Measurements from ENCODE around the gene ZNF526. TPM values are rescaled to one million over a fixed set of nuclear protein-coding genes. Genes with fewer than 3 reads are reported as not detected.

The ZNF526 gene
- total and polyA plus RNA-seq, 9 of the 15 experiments (the other 6 are each of a cell fraction or from before 2014, with no cell fraction given), result 1.3 to 17.9 (median 6.2) TPM

- TF ChIP-seq ZNF263 (CRISPR knock-in tag; IDR thresholded peaks at IDR 0.05; ENCODE audit: borderline replicate concordance), result peak; percentile 3; the same call in 1 of the 2 replicates
- 0 out of 2 replicates have a peak, but pooled peaks have one; percentile 37 for TF ChIP-seq GABPB1 (CRISPR knock-in tag; IDR thresholded peaks at IDR 0.05)
- TF ChIP-seq ZFX (CRISPR knock-in tag; IDR thresholded peaks at IDR 0.05), result 0 out of 2 replicates have a peak, but pooled peaks have one; percentile 12
- TF ChIP-seq YBX1 (IDR thresholded peaks at IDR 0.05), result no peak
- TF ChIP-seq, protein P1, sequence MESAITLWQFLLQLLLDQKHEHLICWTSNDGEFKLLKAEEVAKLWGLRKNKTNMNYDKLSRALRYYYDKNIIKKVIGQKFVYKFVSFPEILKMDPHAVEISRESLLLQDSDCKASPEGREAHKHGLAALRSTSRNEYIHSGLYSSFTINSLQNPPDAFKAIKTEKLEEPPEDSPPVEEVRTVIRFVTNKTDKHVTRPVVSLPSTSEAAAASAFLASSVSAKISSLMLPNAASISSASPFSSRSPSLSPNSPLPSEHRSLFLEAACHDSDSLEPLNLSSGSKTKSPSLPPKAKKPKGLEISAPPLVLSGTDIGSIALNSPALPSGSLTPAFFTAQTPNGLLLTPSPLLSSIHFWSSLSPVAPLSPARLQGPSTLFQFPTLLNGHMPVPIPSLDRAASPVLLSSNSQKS (CRISPR knock-in tag; IDR thresholded peaks at IDR 0.05), result no peak
- no peak for TF ChIP-seq FUS (optimal IDR thresholded peaks at IDR 0.05; ENCODE audit: low read depth, low read length)
- TF ChIP-seq XRCC3 (IDR thresholded peaks at IDR 0.05), result no peak
- no peak for TF ChIP-seq NCOA2 (IDR thresholded peaks at IDR 0.05; ENCODE audit: partially characterized antibody in 2 of 2)
- TF ChIP-seq, protein P2, sequence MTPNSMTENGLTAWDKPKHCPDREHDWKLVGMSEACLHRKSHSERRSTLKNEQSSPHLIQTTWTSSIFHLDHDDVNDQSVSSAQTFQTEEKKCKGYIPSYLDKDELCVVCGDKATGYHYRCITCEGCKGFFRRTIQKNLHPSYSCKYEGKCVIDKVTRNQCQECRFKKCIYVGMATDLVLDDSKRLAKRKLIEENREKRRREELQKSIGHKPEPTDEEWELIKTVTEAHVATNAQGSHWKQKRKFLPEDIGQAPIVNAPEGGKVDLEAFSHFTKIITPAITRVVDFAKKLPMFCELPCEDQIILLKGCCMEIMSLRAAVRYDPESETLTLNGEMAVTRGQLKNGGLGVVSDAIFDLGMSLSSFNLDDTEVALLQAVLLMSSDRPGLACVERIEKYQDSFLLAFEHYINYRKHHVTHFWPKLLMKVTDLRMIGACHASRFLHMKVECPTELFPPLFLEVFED (CRISPR knock-in tag; conservative IDR thresholded peaks at IDR 0.05), result no peak; the same call in 1 of the 2 replicates
- TF ChIP-seq CBFA2T2 (conservative IDR thresholded peaks at IDR 0.05), result peak; percentile 45; the same call in 1 of the 2 replicates
- no peak for TF ChIP-seq RAD21 (CRISPR knock-in tag; conservative IDR thresholded peaks at IDR 0.05 in 1 of 2, IDR thresholded peaks at IDR 0.05 in 1 of 2)
- TF ChIP-seq ZNF217 (CRISPR knock-in tag; IDR thresholded peaks at IDR 0.05), result no peak
- TF ChIP-seq IRF9 (tag; IDR thresholded peaks at IDR 0.05), result 0 out of 2 replicates have a peak, but pooled peaks have one; percentile 22
- TF ChIP-seq CBFA2T3 (IDR thresholded peaks at IDR 0.05), result peak; percentile 63
- no peak for TF ChIP-seq TCF7L2 (IDR thresholded peaks at IDR 0.05; ENCODE audit: low read depth, low read length)
- no peak for TF ChIP-seq ZNF311 (CRISPR knock-in tag; IDR thresholded peaks at IDR 0.05)
- TF ChIP-seq PRDM10 (IDR thresholded peaks at IDR 0.05; ENCODE audit: partially characterized antibody), result peak; percentile 28
- TF ChIP-seq MAZ (CRISPR knock-in tag; conservative IDR thresholded peaks at IDR 0.05 in 1 of 2, IDR thresholded peaks at IDR 0.05 in 1 of 2), result peak in 1 of 2 experiments; percentile 31; a peak in 1 of 4 replicates
- TF ChIP-seq DDX20 (tag; IDR thresholded peaks at IDR 0.05; ENCODE audit: low read depth), result no peak
- peak; percentile 47; the same call in 1 of the 2 replicates for TF ChIP-seq ZBTB7A (IDR thresholded peaks at IDR 0.05; ENCODE audit: borderline replicate concordance, control insufficient read depth, low read depth, low read length)
Measured at GRCh38 chr19:42229301-42229854, 9.3 kb downstream of the ZNF526 start (continued).

Measured in K562 (cell line).